Stimulated activated CD8-positive, alpha-beta memory T cell treated with anti-CD3 and anti-CD28 coated beads, Interleukin-7, amount 100 ng/mL, for 1 hour (primary cell): ENCODE measurements around the gene ITGB2.

ENCODE experiments used
- DNase-seq, 2 donors: peaks; one replicate each; pipeline ENCODE4 v3.0.0-alpha.2; 2020; ENCODE audit warnings: low read depth in 2 of 2

Gene ITGB2

DNA sequence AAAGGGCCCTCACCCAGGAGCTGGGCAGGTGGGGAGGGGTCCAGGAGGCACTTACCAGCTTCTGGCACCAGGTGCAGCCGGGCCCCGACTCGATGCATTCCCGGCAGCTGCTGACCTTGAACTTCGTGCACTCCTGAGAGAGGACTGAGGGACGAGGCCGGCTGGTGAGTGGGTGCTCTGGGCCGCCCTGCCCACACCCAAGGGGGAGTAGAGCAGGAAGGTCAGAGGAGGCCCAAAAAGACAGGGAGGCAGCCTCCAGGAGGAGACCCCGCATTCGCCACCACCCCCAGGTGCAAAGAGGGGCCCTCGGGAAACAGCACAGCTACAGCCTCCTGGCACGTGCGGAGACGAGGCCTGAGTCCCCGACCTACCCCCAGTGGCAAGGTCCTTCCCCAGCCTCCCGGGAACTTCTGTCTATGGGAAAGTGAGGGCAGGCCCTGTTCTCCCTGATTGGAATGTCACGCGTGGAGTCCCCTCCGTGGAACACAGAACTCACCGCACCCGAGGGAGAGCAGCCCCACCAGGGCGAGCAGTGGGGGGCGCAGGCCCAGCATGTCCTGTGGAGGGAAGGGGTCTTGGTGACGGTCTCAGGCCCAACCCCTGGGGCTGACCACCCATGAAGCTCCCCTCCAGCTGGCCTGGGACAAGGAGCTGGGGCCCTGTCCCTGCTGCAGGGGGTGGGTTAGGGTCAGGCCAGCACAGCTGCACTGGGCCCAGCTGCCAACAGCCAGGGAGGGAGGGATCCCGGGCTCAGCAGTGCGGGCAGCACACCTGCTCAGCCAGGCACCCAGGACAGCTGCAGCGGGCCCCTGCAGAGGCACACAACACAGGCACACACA lies 10.3 kb downstream of the ITGB2 start:
- DNase-seq, result no peak

- DNase-seq, result no peak
These were observed 11.0 kb downstream of the ITGB2 start for GRCh38 chr21:44909719-44910118.

GRCh38 chr21:44908908-44909307 lies 11.8 kb downstream of the ITGB2 start:
- DNase-seq, result no peak

GRCh38 chr21:44907966-44908895 lies 12.5 kb downstream of the ITGB2 start:
- DNase-seq, result no peak

DNA sequence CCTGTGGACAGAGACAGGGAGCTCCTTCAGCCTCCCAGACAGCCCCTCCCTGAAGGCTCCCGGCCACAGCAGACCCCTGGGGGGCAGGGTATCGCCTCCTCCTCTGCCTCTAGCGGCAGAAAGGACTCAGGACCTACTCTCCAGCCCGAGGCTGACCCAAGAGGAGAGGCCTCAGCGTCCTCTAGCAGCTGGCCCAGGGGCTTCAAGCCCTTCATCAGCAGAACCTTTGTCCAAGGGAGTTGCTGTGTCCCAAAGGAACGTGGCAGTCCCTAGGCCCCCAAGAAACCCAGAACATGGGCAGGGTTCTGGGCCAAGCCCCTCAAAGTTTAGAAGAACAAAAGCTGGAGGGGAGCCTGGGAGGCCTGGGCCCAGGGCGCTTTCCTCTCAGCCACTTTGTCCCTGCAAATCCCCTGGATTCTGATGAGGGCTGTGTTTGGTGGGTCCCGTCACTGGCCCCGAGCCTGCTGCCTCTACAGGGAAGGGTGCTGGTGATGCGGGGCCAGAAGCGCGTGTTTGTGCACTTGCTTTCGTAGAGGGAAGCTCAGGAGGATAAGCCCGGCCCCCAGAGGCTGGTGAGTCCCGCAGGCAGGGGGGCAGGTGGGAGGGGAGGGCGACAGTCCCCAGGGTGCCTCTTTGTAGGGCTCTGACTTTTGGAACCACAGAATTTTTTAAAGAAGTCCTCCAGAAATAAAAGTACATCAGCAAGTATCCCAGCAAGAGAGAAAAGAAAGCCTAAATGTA lies 13.3 kb downstream of the ITGB2 start:
- DNase-seq, result no peak

DNA sequence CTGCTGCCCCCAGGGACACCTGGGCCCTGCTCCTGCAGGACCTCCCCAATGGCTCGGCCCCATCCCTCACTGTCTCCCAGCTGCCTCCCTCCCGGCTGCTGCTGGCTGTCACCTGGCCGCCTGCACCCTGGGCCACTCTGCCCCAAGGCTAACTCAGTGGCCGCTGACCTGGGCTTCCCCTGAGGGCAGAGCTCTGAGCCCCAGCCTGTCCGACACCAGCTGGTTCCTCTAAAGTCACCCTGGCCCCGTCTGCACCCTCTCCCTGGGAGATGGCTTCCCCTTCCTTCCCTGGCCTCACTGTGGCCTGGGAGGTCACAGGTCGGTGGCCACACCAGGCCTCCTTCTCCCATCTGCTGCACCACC lies 15.0 kb downstream of the ITGB2 start:
- no peak for DNase-seq

DNA sequence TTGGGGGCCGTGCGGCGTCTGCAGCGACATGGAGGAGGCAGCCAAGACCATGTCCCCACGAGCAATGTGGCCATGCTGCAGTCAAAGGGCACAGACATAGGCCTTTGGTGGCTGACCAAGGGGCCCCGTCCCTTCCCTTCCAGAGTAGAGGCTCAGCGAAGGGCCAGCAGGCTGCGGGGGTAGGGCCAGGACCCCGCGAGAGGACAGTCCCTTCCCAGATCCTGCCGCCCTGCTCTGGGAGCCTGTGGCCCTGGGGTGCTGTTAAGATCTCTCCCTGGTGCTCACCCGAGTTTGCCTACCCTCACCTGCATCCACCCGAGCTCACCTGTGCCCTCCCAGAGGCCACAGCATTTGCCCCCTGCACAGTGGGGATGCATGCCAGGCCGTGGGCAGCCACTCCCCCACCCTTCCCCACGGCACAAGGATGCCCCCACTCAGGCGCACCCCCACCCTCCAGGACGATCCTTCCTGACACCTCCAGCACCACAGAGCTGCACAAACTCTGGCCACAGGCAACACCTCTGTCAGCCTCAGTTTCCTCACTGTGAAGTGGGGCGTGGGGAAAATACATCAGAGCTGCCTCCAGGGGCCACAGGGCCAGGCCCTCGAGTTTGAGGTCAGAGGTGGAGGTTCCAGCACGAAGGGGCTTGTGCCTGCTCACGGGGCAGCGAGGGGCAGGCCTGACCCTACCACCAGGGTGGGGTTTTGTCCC lies 15.5 kb downstream of the ITGB2 start:
- no peak for DNase-seq

- no peak for DNase-seq
These were observed 16.4 kb downstream of the ITGB2 start for GRCh38 chr21:44904141-44904923.

DNA sequence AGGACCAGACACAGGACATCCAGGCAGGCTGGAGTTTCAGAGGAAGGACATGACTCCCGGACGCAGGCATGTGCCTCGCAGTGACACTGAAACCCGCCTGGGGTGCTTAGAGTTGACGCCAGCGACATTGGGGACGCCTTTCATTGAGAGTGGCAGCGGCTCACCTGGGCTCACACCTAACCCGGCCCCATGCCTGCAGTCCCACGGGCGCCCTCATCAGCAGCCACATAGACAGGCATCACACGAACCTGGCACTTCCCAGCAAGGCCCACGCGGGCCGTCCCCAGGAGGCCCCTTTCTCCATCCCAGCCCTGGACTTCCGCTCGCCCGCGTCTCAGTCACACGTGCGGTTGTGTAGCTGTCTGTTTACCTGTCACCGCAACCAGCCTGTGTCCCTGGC lies 17.0 kb downstream of the ITGB2 start:
- DNase-seq, result no peak

DNA sequence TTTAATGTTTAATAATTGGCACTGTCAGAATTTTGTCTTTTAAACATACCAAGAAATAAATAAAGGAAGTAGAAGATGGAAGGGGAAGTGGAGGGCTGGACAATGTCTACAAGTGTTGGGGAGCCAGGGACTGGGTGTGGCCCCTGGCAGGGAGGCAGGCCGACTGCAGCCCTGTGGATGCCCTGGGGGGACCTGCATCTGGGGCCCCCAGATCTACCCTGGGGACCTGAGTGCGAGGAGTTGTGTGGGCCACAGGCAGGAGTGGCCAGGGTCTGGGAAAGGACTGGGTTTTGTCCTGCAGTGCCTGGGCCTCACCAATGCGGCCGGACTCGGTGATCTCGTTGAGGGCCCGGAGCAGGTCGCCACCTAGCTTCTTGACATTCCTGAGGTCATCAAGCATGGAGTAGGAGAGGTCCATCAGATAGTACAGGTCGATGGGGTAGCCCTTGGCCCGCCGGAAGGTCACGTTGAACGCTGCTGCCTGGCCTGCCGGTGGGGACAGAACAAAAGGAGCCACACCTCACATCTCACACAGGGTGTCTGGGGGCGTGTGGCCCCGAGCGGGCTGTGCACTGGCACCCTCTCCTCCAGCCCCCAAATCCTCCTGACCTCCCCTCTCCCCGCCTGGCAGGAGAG lies 17.5 kb downstream of the ITGB2 start:
- no peak for DNase-seq

GRCh38 chr21:44902268-44903049 lies 18.2 kb downstream of the ITGB2 start:
- no peak for DNase-seq

GRCh38 chr21:44901391-44902074 lies 19.2 kb downstream of the ITGB2 start:
- no peak for DNase-seq

DNA sequence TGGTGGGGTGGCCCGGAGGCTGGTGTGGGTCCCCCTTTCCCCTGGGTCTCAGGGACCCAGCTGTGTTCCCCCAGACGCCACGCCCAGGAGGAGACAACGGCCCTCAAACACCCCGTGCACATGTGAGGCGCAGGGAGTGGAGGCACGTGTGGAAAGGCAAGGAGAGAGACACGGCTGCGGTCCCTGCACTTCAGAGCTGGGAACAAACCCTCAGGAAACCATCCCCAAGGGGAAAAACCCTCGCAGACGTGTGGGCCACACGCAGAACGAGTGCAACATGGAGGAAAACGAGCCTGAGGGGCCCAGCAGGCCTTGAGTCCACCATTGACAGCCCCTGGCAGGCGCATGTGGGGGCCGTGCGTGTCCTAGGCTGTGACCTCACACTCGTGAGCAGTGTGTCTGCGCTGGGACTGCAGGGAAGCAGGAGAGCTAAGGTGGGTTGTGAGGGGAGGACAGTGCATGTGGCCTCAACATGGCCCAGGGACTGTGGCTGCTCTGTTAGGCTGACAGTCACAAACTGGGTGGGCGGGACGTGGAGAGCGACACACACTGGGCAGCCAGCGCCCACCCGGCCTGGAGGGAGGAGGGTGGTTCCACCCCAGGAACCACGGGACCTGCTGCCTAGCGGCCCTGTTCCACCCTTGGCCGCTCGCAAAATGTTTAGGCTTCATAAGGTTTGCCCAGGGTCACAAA lies 20.0 kb downstream of the ITGB2 start:
- DNase-seq, result no peak

GRCh38 chr21:44899768-44900558 lies 20.7 kb downstream of the ITGB2 start:
- DNase-seq, result no peak

DNA sequence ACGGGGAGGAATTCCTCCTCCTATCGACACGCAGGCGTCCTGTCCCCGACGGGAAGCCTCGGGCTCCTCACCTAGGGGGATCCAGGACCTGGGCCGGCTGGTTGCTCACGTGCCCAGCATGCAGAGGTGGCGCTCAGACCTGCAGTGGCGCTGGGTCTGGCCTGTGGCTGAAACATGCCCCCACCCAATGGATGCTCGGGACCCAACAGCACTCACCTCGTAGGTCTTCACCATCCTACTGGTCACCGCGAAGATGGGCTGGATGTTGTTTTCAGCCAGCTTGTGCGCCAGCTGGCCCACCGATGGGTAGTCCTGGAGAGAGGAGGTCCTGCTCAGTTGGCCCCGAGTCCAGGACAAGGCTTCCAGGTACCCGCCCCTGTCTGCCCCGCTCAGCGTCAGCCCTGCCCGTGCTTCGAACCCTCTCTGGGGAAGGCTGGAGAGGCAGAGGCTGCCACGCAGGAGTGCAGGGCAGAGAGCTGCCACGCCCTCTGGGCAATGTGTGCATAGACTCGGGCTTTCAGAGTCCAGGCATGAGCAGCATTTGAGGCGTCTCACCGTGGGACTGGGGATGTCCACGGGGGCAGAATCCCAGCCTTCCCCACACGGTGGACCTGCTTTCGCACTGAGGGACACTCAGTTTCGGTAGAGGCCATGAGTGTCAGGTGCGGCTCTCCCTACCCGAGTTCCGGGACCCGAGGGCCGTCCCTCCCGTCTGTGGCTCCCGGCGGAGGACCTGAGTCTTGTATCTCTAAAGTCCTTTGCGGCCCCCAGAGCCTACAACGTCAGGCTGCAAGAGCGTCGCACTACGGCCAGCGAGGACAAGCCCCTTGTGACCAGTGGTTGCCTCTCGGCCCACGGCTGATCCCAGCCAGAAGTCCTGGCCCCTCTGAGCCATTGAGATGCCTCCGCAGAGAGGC lies 21.6 kb downstream of the ITGB2 start:
- DNase-seq, result no peak

DNA sequence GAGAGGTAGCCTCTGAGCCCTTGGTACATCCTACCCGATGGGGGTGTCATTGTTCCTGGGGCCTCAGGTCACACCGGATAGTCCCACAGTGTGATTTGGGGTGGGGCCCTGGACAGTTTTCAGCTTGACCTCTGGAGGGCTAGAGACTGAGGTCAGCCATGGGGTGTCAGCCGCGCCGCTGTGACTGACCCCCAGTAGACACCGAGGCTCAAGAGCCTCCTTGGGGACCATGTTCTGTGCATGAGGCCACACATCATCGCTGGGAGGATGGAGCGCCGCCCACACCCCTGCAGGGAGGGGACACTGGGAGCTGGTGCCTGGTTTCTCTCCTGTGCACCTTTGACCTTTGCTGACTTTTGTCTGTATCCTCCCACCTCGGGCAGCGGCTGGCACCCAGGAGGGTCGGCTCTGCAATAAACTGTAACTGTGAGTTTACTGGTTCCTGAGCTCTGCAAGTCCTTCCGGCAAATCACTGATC lies 22.6 kb downstream of the ITGB2 start:
- no peak for DNase-seq
